Jurkat, Clone E6-1 (cell line): Measurements from ENCODE around the gene KCTD20. TPM values are rescaled to one million over a fixed set of nuclear protein-coding genes. Genes with fewer than 3 reads are reported as not detected.
"Not testable (repeated sequence)": the region's sequence is repeated elsewhere in the genome, so short reads cannot be mapped to it uniquely, and the experiment has no call there.

Experiments
- DNase-seq: peaks from one replicate; pipeline ENCODE4 v3.0.0-alpha.2; 2011; ENCODE audit warnings: low read depth, low spot score
- H3K4me3 ChIP-seq: 2 replicates; pipeline ENCODE4 v1.5.1; 2011; ENCODE audit warnings: mild to moderate bottlenecking, low read length, control low read depth, moderate library complexity
- polyA plus RNA-seq: library from polyadenylated mRNA; unstranded; fragments of >200 nt; gene quantifications from one replicate; pipeline ENCODE4 v1.2.1, GENCODE V29; 2012; ENCODE audit warnings: missing spikeins; ENCODE audit not compliant: insufficient read length, insufficient read depth

Gene KCTD20
- polyA plus RNA-seq, result 44.7 TPM

- peak within 1 kb of the TSS; percentile 91 for H3K4me3 ChIP-seq
- peak; percentile 82 for DNase-seq
These were observed at the start of gene KCTD20, which contains the start of gene PXT1 for GRCh38 chr6:36442671-36443470. TSS of gene KCTD20 (plus strand) at chr6:36443000. CDS start at chr6:36470098, 27,098 bp downstream. TSS of gene PXT1 (minus strand) at chr6:36442854. CDS start at chr6:36426082, 16,772 bp downstream.

GRCh38 chr6:36399970-36400369 is 42.8 kb upstream of the KCTD20 start:
- H3K4me3 ChIP-seq, result no peak overlapping the region
- no peak for DNase-seq

- DNase-seq, result no peak
- no peak overlapping the region for H3K4me3 ChIP-seq
These were observed 40.3 kb upstream of the KCTD20 start for GRCh38 chr6:36402481-36402880.

GRCh38 chr6:36404164-36404563 is 38.6 kb upstream of the KCTD20 start:
- H3K4me3 ChIP-seq, result no peak overlapping the region

GRCh38 chr6:36409718-36410117 is 33.1 kb upstream of the KCTD20 start:
- not testable (repeated sequence) for DNase-seq, H3K4me3 ChIP-seq

More at GRCh38 chr6:36404164-36404563, 38.6 kb upstream of the KCTD20 start:
- no peak for DNase-seq

- H3K4me3 ChIP-seq, result no peak overlapping the region
- no peak for DNase-seq
These were observed 29.0 kb upstream of the KCTD20 start for GRCh38 chr6:36413489-36414480.

- no peak for DNase-seq
- H3K4me3 ChIP-seq, result no peak overlapping the region
These were observed 28.3 kb upstream of the KCTD20 start for GRCh38 chr6:36414481-36414880.

GRCh38 chr6:36418558-36418957 is 24.2 kb upstream of the KCTD20 start:
- DNase-seq, result no peak
- H3K4me3 ChIP-seq, result no peak overlapping the region

GRCh38 chr6:36419310-36419709 is 23.5 kb upstream of the KCTD20 start:
- DNase-seq, result no peak
- H3K4me3 ChIP-seq, result no peak overlapping the region

GRCh38 chr6:36422714-36423100 is 20.1 kb upstream of the KCTD20 start:
- DNase-seq, result no peak
- peak overlapping the region; percentile 66 for H3K4me3 ChIP-seq

GRCh38 chr6:36423101-36423824 is 19.5 kb upstream of the KCTD20 start:
- peak overlapping the region; percentile 66 for H3K4me3 ChIP-seq
- peak; percentile 95 for DNase-seq

- no peak for DNase-seq
- no peak overlapping the region for H3K4me3 ChIP-seq
These were observed 16.2 kb upstream of the KCTD20 start for GRCh38 chr6:36426622-36427021.

GRCh38 chr6:36428911-36429310 is 13.9 kb upstream of the KCTD20 start:
- no peak overlapping the region for H3K4me3 ChIP-seq
- DNase-seq, result no peak

- no peak for DNase-seq
- no peak overlapping the region for H3K4me3 ChIP-seq
These were observed 12.4 kb upstream of the KCTD20 start for GRCh38 chr6:36430351-36430750.

GRCh38 chr6:36431197-36431596 is 11.6 kb upstream of the KCTD20 start:
- DNase-seq, result no peak
- H3K4me3 ChIP-seq, result no peak overlapping the region

GRCh38 chr6:36432151-36432671 is 10.6 kb upstream of the KCTD20 start:
- H3K4me3 ChIP-seq, result no peak overlapping the region
- no peak for DNase-seq

- H3K4me3 ChIP-seq, result no peak overlapping the region
- DNase-seq, result no peak
These were observed 6.3 kb upstream of the KCTD20 start for GRCh38 chr6:36436466-36436865.

- peak overlapping the region; percentile 91 for H3K4me3 ChIP-seq
- peak; percentile 89 for DNase-seq
These were observed 1.4 kb upstream of the KCTD20 start for GRCh38 chr6:36441307-36441894.
